Measurements from ENCODE around the gene RAB1A.

DNA sequence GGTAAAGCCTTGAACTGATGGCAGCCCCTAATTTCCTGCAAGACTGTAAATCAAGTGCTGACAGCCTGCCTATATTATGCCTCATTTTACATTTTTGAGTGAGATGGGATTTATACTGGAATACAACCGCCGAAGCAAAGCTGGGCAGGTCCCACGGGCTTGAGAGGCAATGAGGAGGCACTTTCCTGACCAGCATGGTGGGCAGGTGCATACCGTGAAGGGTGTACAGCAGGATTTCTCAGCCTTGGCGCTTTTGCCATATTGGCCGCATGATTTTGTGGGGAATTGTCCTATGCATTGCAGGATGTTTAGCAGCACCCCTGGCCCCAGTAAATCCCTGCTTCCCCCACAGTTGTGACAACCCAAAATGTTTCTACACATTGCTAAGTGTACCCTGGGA, 50.9 kb downstream of the RAB1A start:
- TF ChIP-seq POLR2A (IDR thresholded peaks at IDR 0.05): no peak
- TF ChIP-seq, protein P1, sequence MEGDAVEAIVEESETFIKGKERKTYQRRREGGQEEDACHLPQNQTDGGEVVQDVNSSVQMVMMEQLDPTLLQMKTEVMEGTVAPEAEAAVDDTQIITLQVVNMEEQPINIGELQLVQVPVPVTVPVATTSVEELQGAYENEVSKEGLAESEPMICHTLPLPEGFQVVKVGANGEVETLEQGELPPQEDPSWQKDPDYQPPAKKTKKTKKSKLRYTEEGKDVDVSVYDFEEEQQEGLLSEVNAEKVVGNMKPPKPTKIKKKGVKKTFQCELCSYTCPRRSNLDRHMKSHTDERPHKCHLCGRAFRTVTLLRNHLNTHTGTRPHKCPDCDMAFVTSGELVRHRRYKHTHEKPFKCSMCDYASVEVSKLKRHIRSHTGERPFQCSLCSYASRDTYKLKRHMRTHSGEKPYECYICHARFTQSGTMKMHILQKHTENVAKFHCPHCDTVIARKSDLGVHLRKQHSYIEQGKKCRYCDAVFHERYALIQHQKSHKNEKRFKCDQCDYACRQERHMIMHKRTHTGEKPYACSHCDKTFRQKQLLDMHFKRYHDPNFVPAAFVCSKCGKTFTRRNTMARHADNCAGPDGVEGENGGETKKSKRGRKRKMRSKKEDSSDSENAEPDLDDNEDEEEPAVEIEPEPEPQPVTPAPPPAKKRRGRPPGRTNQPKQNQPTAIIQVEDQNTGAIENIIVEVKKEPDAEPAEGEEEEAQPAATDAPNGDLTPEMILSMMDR (IDR thresholded peaks at IDR 0.05): no peak

Data from thyroid gland (tissue), 4 donors.